Measurements from ENCODE around the gene ARHGAP12.

- TF ChIP-seq CTCF (IDR thresholded peaks at IDR 0.05; ENCODE audit: low read depth, low read length, poor library complexity, severe bottlenecking) (no peak), EZH2phosphoT487 (IDR thresholded peaks at IDR 0.05; ENCODE audit: borderline replicate concordance, low read length) (no peak)
These were observed 139.1 kb downstream of the ARHGAP12 start for GRCh38 chr10:31789555-31789954.
